ENCODE results near the gene SMOC2. TPM values are rescaled to one million over a fixed set of nuclear protein-coding genes. Genes with fewer than 3 reads are reported as not detected.
"Not testable (repeated sequence)": the region's sequence is repeated elsewhere in the genome, so short reads cannot be mapped to it uniquely, and the experiment has no call there.

SMOC2 gene
- total RNA-seq, 1 experiment from 2014 or later: not detected

DNA sequence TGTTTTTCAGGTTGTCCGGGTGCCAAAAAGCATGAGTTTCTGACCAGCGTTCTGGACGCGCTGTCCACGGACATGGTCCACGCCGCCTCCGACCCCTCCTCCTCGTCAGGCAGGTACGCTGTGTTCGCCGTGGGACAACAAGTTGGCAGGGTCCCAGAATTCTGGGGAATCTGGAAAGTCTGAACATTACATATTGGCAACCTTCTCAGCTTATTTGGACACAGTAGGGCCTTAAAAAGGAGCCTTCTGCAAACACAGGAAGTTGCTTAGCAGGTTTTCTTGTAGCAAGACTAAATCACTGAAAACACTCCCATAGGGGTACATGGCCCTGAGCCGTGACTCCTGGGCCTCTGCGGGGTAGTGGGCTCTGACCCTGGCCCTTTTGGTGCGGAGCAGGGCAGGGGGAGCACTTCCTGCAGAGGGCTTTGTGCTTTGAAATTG is 209.7 kb downstream of the SMOC2 start:
- no peak for DNase-seq (ENCODE audit: low read depth)

DNA sequence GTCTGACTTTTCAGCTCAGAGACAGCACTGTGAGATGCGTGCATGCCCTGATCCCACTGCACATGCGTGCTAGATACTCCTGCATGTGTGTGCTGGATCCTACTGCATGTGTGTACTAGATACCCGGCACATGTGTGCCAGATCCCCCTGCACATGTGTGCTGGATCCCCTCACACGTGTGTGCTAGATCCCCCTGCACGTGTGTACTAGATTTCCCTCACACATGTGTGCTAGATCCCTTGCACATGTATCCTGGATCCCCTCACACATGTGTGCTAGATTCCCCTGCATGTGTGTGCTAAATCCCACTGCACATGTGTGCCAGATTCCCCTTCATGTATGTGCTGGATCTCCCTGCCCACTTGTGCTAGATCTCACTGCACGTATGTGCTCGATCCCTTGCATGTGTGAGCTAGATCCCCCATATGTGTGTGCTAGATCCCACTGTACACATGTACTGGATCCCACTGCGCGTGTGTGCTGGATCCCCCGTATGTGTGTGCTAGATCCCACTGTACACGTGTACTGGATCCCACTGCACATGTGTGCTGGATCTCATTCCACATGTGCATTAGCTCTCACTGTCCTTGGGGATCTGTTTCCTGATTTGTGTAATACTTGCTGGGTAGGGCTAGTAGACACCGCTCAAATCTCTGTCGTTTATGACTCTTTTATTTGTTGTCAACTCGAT is 214.6 kb downstream of the SMOC2 start:
- no peak for DNase-seq (ENCODE audit: low read depth)

DNA sequence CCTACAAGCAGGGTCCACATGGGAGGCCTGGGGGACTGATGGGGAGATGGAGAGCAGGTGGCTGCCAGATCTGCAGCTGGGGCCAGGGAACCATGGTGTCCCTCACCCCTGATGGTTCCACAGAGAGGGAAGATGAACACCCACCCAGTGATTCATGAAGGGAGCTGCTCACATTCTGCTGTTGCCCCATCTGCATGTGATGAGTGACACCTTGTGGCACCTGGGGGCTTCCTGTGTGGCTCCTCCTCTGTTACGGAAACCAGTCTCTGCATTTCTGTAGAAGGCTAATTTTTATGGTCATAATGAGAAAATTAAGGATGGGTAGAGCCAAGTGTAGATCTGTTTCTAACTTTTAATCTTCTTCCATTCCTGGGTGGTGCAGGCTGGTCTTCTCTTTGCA is 217.1 kb downstream of the SMOC2 start:
- no peak for DNase-seq (ENCODE audit: low read depth)

DNA sequence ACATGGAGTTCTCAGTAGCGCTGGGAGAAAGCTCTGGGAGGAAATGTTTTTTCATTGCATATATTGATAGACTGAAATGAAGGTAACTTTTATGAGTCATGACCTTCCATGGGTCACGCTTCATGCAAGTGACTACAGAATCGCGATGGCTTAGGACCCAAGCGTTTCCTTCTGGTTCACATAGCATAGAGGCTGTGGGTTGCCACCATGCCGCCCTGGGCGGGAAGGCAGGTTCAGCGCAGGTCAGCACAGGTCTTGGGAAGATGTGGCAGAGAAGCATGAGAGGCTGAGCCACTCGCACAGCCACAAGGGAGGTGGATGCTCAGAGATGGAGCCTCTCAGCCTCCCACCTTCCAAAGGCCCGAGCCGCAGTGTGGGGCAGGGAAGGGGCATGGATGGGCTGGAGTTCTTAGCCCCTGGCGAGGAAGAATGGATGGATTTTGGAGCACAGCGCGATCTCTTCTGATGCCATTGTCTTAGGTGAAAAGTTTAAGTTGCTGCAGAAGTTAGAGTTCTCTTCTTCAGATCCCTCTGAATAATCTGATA is 219.5 kb downstream of the SMOC2 start:
- DNase-seq (ENCODE audit: low read depth): no peak

DNA sequence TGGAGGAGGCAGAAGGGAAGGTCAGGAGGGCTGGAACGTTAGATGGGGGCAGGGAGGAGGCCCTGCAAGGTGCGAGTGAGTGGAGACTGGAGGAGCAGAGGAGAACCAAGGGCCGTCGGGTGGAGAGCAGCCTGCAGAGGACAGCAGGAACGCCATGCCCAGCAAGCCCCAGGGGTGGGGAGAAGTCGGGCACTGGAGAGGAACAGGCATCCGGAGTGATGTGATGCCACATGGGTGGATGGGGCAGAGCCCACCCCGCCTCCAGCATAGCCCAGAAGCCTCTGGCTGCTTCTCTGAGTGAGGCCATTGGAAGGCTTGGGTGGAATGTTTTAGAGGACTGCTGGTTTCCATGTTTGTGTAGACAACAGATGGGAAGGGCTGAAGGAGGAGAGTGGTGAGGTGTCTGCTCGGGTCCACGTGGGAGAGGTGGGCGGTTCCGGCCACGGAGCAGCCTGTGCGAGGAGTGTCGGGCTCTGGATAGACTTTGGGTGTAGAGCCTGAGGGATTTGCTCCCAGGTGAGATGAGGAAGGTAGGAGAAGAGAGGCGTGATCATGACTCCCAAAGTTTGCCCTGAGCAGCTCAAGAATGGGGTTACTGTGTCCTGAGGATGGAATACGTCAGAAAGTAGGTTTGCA is 221.4 kb downstream of the SMOC2 start:
- no peak for DNase-seq (ENCODE audit: low read depth)

DNA sequence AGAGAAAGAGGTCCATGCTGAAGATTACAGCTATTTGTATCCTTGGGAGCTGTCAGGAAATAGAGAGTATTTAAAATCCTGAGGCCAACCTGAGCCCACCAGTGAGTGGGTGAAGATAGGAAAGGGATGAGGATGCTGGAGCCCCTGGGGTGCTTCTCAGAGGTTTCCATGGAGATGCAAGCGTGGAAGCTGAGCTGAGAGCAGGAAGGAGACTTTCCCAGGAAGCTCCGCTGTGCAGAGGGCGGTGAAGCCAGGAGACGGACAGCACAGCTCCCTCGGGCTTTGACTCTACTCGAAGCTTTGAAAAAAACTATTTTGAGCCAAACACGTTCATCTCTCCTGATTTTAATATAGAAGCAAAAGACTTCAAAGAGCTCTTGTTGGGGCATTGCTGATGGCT is 222.1 kb downstream of the SMOC2 start:
- DNase-seq (ENCODE audit: low read depth): no peak

GRCh38 chr6:168664956-168665355 is 224.0 kb downstream of the SMOC2 start:
- no peak for DNase-seq (ENCODE audit: low read depth)

DNA sequence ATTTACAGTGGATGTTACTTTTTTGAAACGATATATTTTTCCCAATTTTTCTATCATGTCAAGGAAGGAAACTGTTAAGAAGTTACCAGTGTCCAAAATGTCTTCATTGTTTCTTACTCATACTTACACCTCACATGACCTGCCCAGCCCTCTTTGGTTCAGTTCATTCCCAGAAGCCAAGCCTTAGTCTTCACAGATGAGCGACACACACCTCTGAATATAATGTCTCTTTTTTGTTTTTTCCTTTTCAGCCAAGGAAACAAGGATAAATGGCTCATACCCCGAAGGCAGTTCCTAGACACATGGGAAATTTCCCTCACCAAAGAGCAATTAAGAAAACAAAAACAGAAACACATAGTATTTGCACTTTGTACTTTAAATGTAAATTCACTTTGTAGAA is 225.2 kb downstream of the SMOC2 start:
- no peak for DNase-seq (ENCODE audit: low read depth)

- no peak for DNase-seq (ENCODE audit: low read depth)
These were observed 225.9 kb downstream of the SMOC2 start for GRCh38 chr6:168666699-168667427.

- DNase-seq (ENCODE audit: low read depth): no peak
These were observed 226.4 kb downstream of the SMOC2 start for GRCh38 chr6:168667428-168667805.

DNA sequence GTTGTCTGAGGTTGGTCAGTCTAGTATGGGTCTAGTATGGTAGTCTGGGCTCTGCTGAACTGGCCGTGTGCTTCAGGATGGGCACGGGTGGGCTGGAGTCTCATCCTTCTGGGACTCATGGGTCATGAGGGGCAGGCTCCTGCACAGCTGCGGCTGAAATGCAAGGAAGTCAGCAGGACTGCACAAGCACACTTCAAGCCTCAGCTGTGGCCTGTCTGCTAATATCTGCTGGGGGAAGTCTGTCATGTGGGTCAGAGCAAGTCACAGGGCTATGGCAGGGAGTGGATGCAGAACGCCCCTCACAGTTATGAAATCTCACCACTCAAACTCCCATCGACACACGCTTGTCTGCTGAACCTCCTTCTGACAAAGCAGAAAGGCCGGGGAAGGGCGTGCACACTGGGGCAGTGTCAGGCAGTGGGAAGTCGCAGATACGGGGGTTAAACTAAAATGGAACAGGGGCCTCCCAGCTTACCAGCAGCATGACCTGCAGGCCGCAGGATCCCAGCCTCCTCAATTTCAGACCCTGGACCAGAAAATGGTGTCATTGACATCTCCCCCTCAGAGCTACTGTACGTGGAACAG is 229.5 kb downstream of the SMOC2 start:
- DNase-seq (ENCODE audit: low read depth): no peak

- DNase-seq (ENCODE audit: low read depth): no peak
These were observed 230.3 kb downstream of the SMOC2 start for GRCh38 chr6:168671028-168671862.

DNA sequence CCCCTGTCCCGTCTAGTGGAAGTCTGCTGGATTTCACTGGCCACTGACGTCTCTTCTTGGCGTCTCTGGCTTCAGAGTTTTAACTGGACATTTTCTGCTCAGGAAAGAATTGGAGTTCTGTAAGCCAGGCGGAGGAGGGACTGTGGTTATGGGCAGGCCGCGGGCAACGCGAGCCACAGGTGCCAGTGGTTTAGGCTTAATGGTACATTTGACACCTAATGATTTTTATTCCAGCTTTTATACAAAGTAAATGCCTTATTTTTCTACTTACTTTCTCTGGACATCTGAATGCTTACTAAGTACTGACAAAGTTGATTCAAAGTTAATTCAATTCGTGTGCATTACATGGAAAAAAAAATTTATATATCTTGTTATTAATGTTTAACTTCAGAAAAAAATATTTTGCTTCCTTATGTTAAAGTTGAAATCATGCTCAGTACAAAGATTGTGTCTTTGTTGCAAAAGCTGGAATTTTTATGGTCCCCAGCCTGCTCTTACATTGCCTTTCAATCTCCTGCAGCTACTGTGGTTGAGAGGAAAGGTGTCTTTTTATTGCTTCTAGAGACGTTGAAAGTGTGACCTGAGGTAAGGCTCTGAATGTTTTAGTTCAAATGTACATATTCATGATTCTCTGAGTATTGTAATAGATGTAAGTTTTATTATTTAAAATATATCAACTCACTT is 231.0 kb downstream of the SMOC2 start:
- no peak for DNase-seq (ENCODE audit: low read depth)

DNA sequence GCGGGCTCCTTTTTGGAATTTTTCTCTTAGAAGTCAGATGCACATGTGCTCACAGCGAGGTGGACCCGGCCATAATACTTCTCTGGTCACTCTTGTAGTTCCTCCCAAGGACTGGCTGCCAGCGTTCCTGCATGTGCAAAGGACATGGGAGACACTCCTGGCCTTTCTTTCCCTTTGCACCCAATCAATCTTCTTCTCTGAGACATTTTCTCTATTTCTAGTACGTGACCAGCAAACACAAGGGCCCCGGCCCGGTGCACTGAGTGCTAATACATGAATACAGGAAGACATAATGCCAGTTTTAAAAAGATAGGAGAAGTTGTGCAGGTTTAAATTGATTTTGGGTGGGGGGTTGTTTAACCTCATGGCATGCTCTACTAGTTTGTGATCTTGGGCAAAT is 233.6 kb downstream of the SMOC2 start:
- no peak for DNase-seq (ENCODE audit: low read depth)

DNA sequence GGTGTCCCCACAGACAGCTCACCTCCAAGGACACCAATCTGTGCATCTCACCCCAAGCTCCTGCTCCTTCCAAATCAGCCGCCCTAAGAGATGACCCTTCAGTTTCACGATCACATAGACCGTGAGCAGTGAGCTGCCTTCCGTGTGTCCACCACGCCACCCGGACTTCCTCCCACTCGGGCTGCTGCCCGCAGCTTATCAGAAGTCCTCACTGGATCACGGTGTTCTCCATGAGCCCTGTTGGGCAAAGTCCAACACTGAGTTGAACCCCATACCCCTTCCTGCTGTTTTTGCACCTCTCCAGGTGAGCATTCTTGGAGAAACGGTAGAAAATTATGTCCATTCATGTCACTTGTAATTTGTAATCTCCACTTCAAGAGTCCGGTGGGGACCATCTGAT is 234.4 kb downstream of the SMOC2 start:
- no peak for DNase-seq (ENCODE audit: low read depth)

DNA sequence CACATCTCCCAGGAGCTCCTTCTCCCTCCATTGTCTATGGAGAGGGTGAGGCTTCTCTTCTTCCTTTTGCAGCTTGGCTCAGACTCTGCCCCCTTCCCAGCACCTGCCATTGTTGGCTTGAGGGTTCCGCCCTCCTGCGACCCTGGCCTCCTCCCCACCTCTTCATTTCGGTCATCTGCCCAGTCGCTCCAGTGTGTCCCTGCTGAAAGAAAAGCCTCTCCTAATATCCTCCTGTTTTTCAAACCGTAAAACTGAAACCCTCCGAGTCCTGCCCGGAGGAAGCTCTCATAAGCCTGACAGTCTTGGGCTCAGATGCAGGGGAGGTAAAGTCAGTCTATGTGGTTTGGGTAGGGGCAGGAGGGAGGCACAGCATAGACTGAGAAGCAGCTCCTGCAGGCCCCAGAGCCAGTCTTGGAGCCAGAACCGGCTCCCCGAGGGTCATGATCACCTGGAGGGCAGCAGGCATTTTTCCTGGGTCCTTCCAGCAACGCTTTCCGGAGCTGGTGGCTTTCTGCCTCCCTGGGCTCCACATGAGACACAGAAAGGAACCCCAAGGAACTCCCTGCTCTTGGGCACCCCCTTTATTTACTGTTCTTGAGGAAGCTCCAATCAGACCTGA is 235.1 kb downstream of the SMOC2 start:
- DNase-seq (ENCODE audit: low read depth): no peak

- no peak for DNase-seq (ENCODE audit: low read depth)
These were observed 235.8 kb downstream of the SMOC2 start for GRCh38 chr6:168676552-168677322.

GRCh38 chr6:168677323-168677781 is 236.4 kb downstream of the SMOC2 start:
- not testable (repeated sequence) for DNase-seq (ENCODE audit: low read depth)

DNA sequence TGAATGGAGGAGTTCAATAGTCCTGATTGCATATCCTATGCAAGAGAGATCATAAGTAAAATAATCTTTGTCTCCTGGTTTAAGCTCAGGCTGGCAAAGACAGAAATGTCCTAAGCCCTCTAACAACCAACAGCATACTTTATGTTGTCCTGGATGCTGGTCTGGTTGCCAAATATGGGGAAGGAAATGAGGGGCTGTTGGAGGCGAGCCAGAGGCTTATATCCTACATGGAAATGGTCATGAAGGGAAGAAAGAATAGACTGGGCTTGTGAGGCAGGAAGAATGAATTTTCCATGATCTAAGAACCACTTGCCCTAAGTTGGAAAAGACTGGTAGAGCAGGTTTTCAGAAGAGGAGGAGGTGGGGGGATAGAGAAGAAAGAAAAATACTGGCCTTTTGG is 237.1 kb downstream of the SMOC2 start:
- DNase-seq (ENCODE audit: low read depth): no peak
